GM13977 (cell line): ENCODE data around the gene ADISSP.

ENCODE experiments used
- DNase-seq: peaks from one replicate; pipeline ENCODE4 v3.0.0; 2012; ENCODE audit warnings: low spot score
- in situ Hi-C: fragments of 300-500 bp; cut with MboI; formaldehyde crosslinking; loops from one replicate; pipeline ENCODE4 v1.12.0; 2022; ENCODE audit warnings: low sequenced_read_pairs, low pct_unique_long_range_greater_than_20kb, mixed read lengths, inconsistent platforms; ENCODE audit not compliant: unreplicated experiment
- TF ChIP-seq, protein P1 (sequence below): IDR thresholded peaks from 2 replicates; pipeline ENCODE4 v1.5.1; 2012; ENCODE audit warnings: mild to moderate bottlenecking, control low read depth; ENCODE audit not compliant: insufficient read depth; ENCODE audit errors: extremely low read depth, missing control alignments

The ADISSP gene

DNA sequence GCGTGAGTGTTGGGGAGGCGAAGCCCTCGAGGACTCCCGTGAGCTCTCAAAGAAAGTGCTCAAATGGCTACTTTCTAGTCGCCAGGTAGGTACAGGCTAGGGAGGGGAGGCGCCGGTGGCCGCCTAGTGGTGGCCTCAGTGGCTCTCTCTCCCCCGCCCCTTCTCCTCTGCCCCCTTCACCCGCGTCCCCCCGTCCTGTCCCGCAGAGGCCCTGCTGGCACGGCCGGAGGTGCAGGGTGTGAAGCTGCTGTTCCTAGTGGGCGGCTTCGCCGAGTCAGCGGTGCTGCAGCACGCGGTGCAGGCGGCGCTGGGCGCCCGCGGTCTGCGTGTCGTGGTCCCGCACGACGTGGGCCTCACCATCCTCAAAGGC is 16.3 kb downstream of the ADISSP start:
- in situ Hi-C loops = no loop called here
- DNase-seq = no peak
- TF ChIP-seq, protein P1, sequence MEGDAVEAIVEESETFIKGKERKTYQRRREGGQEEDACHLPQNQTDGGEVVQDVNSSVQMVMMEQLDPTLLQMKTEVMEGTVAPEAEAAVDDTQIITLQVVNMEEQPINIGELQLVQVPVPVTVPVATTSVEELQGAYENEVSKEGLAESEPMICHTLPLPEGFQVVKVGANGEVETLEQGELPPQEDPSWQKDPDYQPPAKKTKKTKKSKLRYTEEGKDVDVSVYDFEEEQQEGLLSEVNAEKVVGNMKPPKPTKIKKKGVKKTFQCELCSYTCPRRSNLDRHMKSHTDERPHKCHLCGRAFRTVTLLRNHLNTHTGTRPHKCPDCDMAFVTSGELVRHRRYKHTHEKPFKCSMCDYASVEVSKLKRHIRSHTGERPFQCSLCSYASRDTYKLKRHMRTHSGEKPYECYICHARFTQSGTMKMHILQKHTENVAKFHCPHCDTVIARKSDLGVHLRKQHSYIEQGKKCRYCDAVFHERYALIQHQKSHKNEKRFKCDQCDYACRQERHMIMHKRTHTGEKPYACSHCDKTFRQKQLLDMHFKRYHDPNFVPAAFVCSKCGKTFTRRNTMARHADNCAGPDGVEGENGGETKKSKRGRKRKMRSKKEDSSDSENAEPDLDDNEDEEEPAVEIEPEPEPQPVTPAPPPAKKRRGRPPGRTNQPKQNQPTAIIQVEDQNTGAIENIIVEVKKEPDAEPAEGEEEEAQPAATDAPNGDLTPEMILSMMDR = no peak

DNA sequence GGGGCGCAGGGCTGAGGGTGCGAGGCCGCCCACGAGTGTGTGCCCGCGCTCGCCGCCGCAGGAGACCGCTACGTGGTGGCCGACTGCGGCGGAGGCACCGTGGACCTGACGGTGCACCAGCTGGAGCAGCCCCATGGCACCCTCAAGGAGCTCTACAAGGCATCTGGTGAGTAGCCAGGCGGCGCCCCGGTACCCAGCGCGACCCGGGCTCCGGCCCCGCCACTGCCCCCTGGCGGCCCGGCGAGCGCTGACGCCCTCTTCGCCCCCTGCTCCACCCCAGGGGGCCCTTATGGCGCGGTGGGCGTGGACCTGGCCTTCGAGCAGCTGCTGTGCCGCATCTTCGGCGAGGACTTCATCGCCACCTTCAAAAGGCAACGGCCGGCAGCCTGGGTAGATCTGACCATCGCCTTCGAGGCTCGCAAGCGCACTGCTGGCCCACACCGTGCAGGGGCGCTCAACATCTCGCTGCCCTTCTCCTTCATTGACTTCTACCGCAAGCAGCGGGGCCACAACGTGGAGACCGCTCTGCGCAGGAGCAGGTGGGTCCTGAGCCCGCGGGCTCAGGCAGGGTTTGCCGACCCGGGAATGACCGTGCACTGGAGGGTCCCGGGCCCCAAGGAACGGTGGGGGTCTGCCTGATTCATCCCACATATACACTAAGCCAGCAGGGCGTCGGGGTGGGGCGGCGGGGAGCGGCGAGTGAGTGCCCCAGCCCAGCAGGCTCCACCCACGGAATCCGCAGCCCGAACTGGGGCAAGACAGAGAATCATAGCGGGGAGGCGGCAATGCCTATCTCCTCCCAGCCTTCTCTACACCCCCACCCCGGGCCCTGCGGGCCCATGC is 17.6 kb downstream of the ADISSP start:
- DNase-seq = peak; percentile 77
- in situ Hi-C loops = no loop called here
- TF ChIP-seq, protein P1 = peak; percentile 56

DNA sequence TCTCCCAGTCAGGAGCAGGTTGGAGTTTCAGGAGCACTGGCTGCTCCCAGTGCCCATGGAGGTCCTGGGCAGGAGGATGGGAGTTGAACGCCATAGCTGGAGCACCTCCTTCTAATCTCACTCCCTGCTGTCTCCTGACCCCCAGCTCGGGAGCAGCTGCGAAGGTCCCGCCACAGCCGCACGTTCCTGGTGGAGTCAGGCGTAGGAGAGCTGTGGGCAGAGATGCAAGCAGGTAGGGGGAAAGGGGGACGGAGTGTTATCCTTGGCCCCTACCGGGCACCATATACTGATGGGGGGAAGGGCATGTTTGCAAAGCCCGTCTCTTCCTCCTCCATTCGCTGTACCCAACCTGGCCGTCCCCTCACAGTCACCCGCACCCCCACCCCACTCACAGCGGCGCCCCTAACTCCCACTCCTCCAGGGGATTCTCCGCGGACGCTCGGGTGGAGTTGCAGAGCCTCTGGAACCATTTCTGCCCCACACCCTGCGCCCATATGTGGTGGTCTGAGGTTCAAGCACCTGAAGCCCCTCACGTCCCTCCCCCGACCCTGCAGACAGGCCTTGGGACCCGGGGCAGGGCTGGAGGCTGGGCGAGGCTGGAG is 18.4 kb downstream of the ADISSP start:
- TF ChIP-seq, protein P1 = no peak
- DNase-seq = no peak
- in situ Hi-C loops = no loop called here

DNA sequence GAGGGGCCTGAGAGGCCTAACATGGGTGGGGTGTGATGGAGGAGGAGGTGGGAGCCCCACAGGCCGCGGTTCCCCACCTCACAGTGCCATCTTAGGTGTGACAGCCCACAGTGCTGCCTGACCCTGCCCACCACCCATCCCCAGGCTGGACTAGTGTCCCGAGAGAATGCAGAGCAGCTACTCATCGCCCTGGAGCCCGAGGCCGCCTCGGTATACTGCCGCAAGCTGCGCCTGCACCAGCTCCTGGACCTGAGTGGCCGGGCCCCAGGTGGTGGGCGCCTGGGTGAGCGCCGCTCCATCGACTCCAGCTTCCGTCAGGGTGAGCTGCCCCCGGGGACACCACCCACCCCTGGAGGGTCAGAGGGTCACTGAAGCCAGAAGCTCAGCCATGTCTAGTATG is 19.5 kb downstream of the ADISSP start:
- TF ChIP-seq, protein P1 = no peak
- in situ Hi-C loops = no loop called here
- no peak for DNase-seq

- DNase-seq = no peak
- in situ Hi-C loops = no loop called here
- TF ChIP-seq, protein P1 = no peak
Observed at GRCh38 chr20:3747471-3747870, 20.1 kb downstream of the ADISSP start.

DNA sequence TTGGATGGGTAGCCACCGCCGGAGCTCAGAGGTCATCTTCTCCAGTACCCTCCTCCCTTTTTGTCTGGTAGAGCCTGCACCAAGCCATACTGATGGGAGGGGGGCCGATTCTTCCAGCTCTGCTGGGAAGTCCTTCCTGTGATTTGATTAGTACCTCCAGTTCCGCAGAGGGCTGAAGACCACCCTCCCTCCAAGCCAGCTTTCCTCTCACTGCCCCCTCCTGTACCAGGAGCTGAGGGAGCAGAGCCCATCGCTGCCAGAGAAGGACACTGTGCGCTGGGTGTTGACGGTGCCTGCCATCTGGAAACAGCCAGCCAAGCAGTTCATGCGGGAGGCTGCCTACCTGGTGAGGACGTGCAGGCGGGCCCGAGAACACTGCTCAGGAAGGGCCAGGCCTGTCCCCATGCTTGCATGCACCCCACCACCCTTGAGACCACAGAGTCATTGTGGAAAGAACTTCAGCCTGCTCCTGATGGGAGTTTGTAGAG is 21.8 kb downstream of the ADISSP start:
- DNase-seq = no peak
- in situ Hi-C loops = no loop called here
- TF ChIP-seq, protein P1 = no peak
